ENCODE data around the gene MYO10. TPM values are rescaled to one million over a fixed set of nuclear protein-coding genes. Genes with fewer than 3 reads are reported as not detected.

The MYO10 gene
- total RNA-seq, 1 donor from 2014 or later = 23.1 TPM

GRCh38 chr5:16931334-16932110 is 4.6 kb downstream of the MYO10 start:
- no peak overlapping the region for H3K27ac Mint-ChIP-seq (ENCODE audit: unreplicated experiment)
- no peaks in the 10 kb centered on the region for H3K27me3 Mint-ChIP-seq (ENCODE audit: unreplicated experiment)
- no peak for DNase-seq
- H3K4me3 Mint-ChIP-seq (ENCODE audit: unreplicated experiment) = no peak overlapping the region
- H3K4me1 Mint-ChIP-seq (ENCODE audit: low read depth, unreplicated experiment) = peaks cover 17% of the 10 kb centered on the region
- peaks cover 6% of the 10 kb centered on the region for H3K9me3 Mint-ChIP-seq (ENCODE audit: unreplicated experiment)
- no peaks in the 10 kb centered on the region for H3K36me3 Mint-ChIP-seq (ENCODE audit: unreplicated experiment)
- TF ChIP-seq, protein P1, sequence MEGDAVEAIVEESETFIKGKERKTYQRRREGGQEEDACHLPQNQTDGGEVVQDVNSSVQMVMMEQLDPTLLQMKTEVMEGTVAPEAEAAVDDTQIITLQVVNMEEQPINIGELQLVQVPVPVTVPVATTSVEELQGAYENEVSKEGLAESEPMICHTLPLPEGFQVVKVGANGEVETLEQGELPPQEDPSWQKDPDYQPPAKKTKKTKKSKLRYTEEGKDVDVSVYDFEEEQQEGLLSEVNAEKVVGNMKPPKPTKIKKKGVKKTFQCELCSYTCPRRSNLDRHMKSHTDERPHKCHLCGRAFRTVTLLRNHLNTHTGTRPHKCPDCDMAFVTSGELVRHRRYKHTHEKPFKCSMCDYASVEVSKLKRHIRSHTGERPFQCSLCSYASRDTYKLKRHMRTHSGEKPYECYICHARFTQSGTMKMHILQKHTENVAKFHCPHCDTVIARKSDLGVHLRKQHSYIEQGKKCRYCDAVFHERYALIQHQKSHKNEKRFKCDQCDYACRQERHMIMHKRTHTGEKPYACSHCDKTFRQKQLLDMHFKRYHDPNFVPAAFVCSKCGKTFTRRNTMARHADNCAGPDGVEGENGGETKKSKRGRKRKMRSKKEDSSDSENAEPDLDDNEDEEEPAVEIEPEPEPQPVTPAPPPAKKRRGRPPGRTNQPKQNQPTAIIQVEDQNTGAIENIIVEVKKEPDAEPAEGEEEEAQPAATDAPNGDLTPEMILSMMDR (IDR thresholded peaks at IDR 0.05; ENCODE audit: partially characterized antibody, unreplicated experiment) = no peak

DNA sequence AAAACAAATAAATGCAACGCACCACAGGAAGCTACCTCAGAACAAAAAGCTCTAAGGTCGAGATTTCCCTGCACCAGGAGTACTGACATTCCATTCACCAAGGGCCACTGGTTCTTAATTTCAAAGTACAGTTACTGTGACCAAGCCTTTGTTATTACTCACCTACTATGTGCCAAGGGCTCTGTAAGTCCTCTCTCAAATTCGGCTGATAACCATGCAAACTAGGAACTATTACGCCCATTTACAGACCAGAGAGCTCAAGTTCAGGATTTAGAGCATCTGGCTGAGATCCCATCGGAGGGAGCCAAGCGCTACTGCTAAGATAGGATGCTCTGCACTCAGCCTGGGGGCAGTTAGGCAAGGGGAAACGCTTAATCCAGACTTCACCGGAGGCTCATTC is 5.6 kb downstream of the MYO10 start:
- peaks cover 17% of the 10 kb centered on the region for H3K4me1 Mint-ChIP-seq (ENCODE audit: low read depth, unreplicated experiment)
- no peaks in the 10 kb centered on the region for H3K27me3 Mint-ChIP-seq (ENCODE audit: unreplicated experiment)
- no peak overlapping the region for H3K27ac Mint-ChIP-seq (ENCODE audit: unreplicated experiment)
- no peaks in the 10 kb centered on the region for H3K36me3 Mint-ChIP-seq (ENCODE audit: unreplicated experiment)
- TF ChIP-seq, protein P1 (IDR thresholded peaks at IDR 0.05; ENCODE audit: partially characterized antibody, unreplicated experiment) = no peak
- H3K4me3 Mint-ChIP-seq (ENCODE audit: unreplicated experiment) = no peak overlapping the region
- DNase-seq = no peak
- peaks cover 4% of the 10 kb centered on the region for H3K9me3 Mint-ChIP-seq (ENCODE audit: unreplicated experiment)

DNA sequence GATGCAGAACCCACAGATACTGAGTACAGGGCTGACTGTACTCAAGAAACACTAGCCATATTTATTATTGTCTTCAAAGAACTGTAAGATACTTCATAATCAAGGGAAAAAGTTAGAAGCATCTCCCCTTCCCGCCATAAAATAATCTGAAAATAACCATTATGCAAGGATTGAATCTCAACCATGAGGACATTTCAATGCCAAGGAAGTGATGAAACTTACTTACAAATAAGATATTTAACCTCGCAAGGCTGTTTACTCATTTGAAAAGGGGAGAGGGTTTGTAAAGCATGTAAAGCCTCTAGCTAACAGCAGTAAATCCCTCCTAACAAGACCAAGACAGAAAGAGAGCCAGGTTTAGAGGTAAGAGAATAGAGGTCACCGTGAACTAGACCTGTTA is 6.3 kb downstream of the MYO10 start:
- DNase-seq = no peak
- Mint-ChIP-seq H3K36me3 (ENCODE audit: unreplicated experiment) (no peaks in the 10 kb centered on the region), H3K9me3 (ENCODE audit: unreplicated experiment) (peaks cover 1% of the 10 kb centered on the region), H3K27me3 (ENCODE audit: unreplicated experiment) (no peaks in the 10 kb centered on the region), H3K4me3 (ENCODE audit: unreplicated experiment) (no peak overlapping the region), H3K4me1 (ENCODE audit: low read depth, unreplicated experiment) (peaks cover 17% of the 10 kb centered on the region), H3K27ac (ENCODE audit: unreplicated experiment) (no peak overlapping the region)
- TF ChIP-seq, protein P1 (IDR thresholded peaks at IDR 0.05; ENCODE audit: partially characterized antibody, unreplicated experiment) = no peak

GRCh38 chr5:16929347-16929746 is 6.7 kb downstream of the MYO10 start:
- Mint-ChIP-seq H3K4me3 (ENCODE audit: unreplicated experiment) (no peak overlapping the region), H3K27me3 (ENCODE audit: unreplicated experiment) (no peaks in the 10 kb centered on the region)

GRCh38 chr5:16927613-16928012 is 8.5 kb downstream of the MYO10 start:
- Mint-ChIP-seq H3K4me1 (ENCODE audit: low read depth, unreplicated experiment) (peaks cover 16% of the 10 kb centered on the region), H3K27ac (ENCODE audit: unreplicated experiment) (no peak overlapping the region), H3K4me3 (ENCODE audit: unreplicated experiment) (no peak overlapping the region), H3K9me3 (ENCODE audit: unreplicated experiment) (no peaks in the 10 kb centered on the region), H3K27me3 (ENCODE audit: unreplicated experiment) (no peaks in the 10 kb centered on the region), H3K36me3 (ENCODE audit: unreplicated experiment) (no peaks in the 10 kb centered on the region)
- no peak for DNase-seq
- TF ChIP-seq, protein P1 (IDR thresholded peaks at IDR 0.05; ENCODE audit: partially characterized antibody, unreplicated experiment) = no peak

More at GRCh38 chr5:16929347-16929746, 6.7 kb downstream of the MYO10 start:
- no peaks in the 10 kb centered on the region for H3K36me3 Mint-ChIP-seq (ENCODE audit: unreplicated experiment)
- DNase-seq = no peak
- peaks cover 19% of the 10 kb centered on the region for H3K4me1 Mint-ChIP-seq (ENCODE audit: low read depth, unreplicated experiment)
- no peaks in the 10 kb centered on the region for H3K9me3 Mint-ChIP-seq (ENCODE audit: unreplicated experiment)
- TF ChIP-seq, protein P1 (IDR thresholded peaks at IDR 0.05; ENCODE audit: partially characterized antibody, unreplicated experiment) = no peak
- no peak overlapping the region for H3K27ac Mint-ChIP-seq (ENCODE audit: unreplicated experiment)

Measured in glutamatergic neuron (in vitro differentiated cells).